SK-N-SH (cell line): ENCODE measurements around the gene PLEKHA8. TPM values are rescaled to one million over a fixed set of nuclear protein-coding genes. Genes with fewer than 3 reads are reported as not detected.

ENCODE experiments used
- CTCF ChIA-PET: fragments of 300-600, 350-600 bp; formaldehyde crosslinking; extraction: SDS; loops from one replicate; lab custom pipeline; 2021; lab: Yijun Ruan, JAX
- POLR2A ChIA-PET: fragments of 350-600 bp; sonication (Branson Sonifier 250); formaldehyde crosslinking; extraction: SDS; loops from one replicate; lab custom pipeline; 2020; ENCODE audit warnings: antibody characterized with exemption, inconsistent platforms; lab: Yijun Ruan, JAX
- DNase-seq: peaks from one replicate; pipeline ENCODE4 v3.0.0; 2012
- H2AFZ ChIP-seq: fragments of 200-600 bp; sonication (generic); 2 replicates; pipeline ENCODE4 v1.8.1; 2016; ENCODE audit warnings: antibody characterized with exemption, mild to moderate bottlenecking, low read depth
- H3F3A ChIP-seq: fragments of 200-600 bp; sonication (generic); replicated peaks from 2 replicates; pipeline ENCODE3; 2016; ENCODE audit warnings: antibody characterized with exemption, mild to moderate bottlenecking; ENCODE audit not compliant: insufficient read depth
- H3K27ac ChIP-seq, 2 experiments: fragments of 200-500 bp in 1 of 2; fragments of 200-600 bp in 1 of 2; sonication (Bioruptor generic) in 1 of 2; sonication (generic), shearing (Covaris generic) in 1 of 2; 2 replicates each; pipeline versions ENCODE4 v1.5.1 to v1.6.1; 2014 to 2016; ENCODE audit warnings: low read depth in 2 of 2, inconsistent platforms in 1 of 2, low read length in 1 of 2, mild to moderate bottlenecking in 1 of 2, mixed read lengths in 1 of 2
- H3K27me3 ChIP-seq: fragments of 200-600 bp; sonication (generic), shearing (Covaris generic); 2 replicates; pipeline ENCODE4 v1.6.1; 2016; ENCODE audit warnings: mixed run types; ENCODE audit not compliant: insufficient read depth
- H3K36me3 ChIP-seq, 2 experiments: fragments of 200-500 bp in 1 of 2; fragments of 200-600 bp in 1 of 2; sonication (Bioruptor generic) in 1 of 2; sonication (generic) in 1 of 2; replicated peaks in 1 of 2; 2 replicates each; pipeline versions ENCODE3 to v1.5.1; 2014 to 2016; ENCODE audit warnings: low read length in 1 of 2, mild to moderate bottlenecking in 1 of 2; ENCODE audit not compliant: insufficient read depth in 2 of 2, control insufficient read depth in 1 of 2
- H3K4me1 ChIP-seq, 2 experiments: fragments of 200-500 bp in 1 of 2; fragments of 200-600 bp in 1 of 2; sonication (Bioruptor generic) in 1 of 2; sonication (generic), shearing (Covaris generic) in 1 of 2; 2 replicates each; pipeline versions ENCODE4 v1.5.1 to v1.6.1; 2014 to 2016; ENCODE audit warnings: low read depth in 1 of 2, low read length in 1 of 2, mixed run types in 1 of 2; ENCODE audit not compliant: insufficient read depth in 2 of 2, control insufficient read depth in 1 of 2
- H3K4me2 ChIP-seq: fragments of 200-600 bp; sonication (generic), shearing (Covaris generic); 2 replicates; pipeline ENCODE4 v1.6.1; 2017; ENCODE audit warnings: mixed run types
- H3K4me3 ChIP-seq, 2 experiments: fragments of 200-500 bp in 1 of 2; fragments of 200-600 bp in 1 of 2; sonication (Bioruptor generic) in 1 of 2; sonication (generic), shearing (Covaris generic) in 1 of 2; 2 replicates each; pipeline versions ENCODE4 v1.5.1 to v1.8.1; 2014 to 2016; ENCODE audit warnings: low read depth in 2 of 2, inconsistent platforms in 1 of 2, low read length in 1 of 2, mild to moderate bottlenecking in 1 of 2, mixed read lengths in 1 of 2, moderate library complexity in 1 of 2
- H3K79me2 ChIP-seq: fragments of 200-600 bp; sonication (generic); 2 replicates; pipeline ENCODE4 v1.8.1; 2017; ENCODE audit warnings: mild to moderate bottlenecking; ENCODE audit not compliant: insufficient read depth
- H3K9ac ChIP-seq: fragments of 200-600 bp; sonication (generic); 2 replicates; pipeline ENCODE4 v1.6.1; 2017; ENCODE audit warnings: mixed run types
- H3K9me2 ChIP-seq: fragments of 200-600 bp; sonication (generic); 2 replicates; pipeline ENCODE4 v1.6.1; 2017; ENCODE audit warnings: mixed run types
- H3K9me3 ChIP-seq: fragments of 200-600 bp; sonication (generic); 2 replicates; pipeline ENCODE4 v1.6.1; 2017; ENCODE audit warnings: mixed run types, mild to moderate bottlenecking, moderate library complexity
- H4K20me1 ChIP-seq: fragments of 200-600 bp; sonication (generic); 2 replicates; pipeline ENCODE4 v1.6.1; 2017; ENCODE audit warnings: mild to moderate bottlenecking, mixed run types; ENCODE audit not compliant: insufficient read depth
- EZH2phosphoT487 ChIP-seq: fragments of 200-600 bp; sonication (generic); IDR thresholded peaks from 2 replicates; pipeline ENCODE4 v1.6.1; 2017; ENCODE audit warnings: low read depth, mixed run types, mild to moderate bottlenecking, antibody characterized with exemption, moderate library complexity, borderline replicate concordance
- JUND ChIP-seq: IDR thresholded peaks from 2 replicates; pipeline ENCODE4 v1.4.0; 2012
- MEF2A ChIP-seq: IDR thresholded peaks from 2 replicates; pipeline ENCODE4 v1.4.0; 2012; ENCODE audit warnings: low read depth, borderline replicate concordance
- NFIC ChIP-seq: IDR thresholded peaks from 2 replicates; pipeline ENCODE4 v1.4.0; 2012; ENCODE audit warnings: borderline replicate concordance
- POLR2AphosphoS5 ChIP-seq: IDR thresholded peaks from 2 replicates; pipeline ENCODE4 v1.6.1; 2012; ENCODE audit warnings: low read depth, low read length
- RAD21 ChIP-seq: IDR thresholded peaks from 2 replicates; pipeline ENCODE4 v1.6.1; 2012; ENCODE audit warnings: mild to moderate bottlenecking, low read length
- RCOR1 ChIP-seq: fragments of 150-350 bp; IDR thresholded peaks from 2 replicates; pipeline ENCODE4 v1.6.1; 2017; ENCODE audit warnings: antibody characterized with exemption, low read length
- SIN3A ChIP-seq: IDR thresholded peaks from 2 replicates; pipeline ENCODE4 v1.6.1; 2012; ENCODE audit warnings: low read depth, mild to moderate bottlenecking, low read length, moderate library complexity, borderline replicate concordance
- TAF1 ChIP-seq: IDR thresholded peaks from 2 replicates; pipeline ENCODE4 v1.6.1; 2012; ENCODE audit warnings: low read depth, mild to moderate bottlenecking, low read length, moderate library complexity, borderline replicate concordance
- TEAD4 ChIP-seq: IDR thresholded peaks from 2 replicates; pipeline ENCODE4 v1.4.0; 2012; ENCODE audit warnings: mild to moderate bottlenecking, borderline replicate concordance; ENCODE audit not compliant: insufficient read depth
- WGBS: methylation state at CpG from one replicate; pipeline ENCODE4 v1.1.6; 2017; ENCODE audit warnings: low lambda C conversion rate; 5-methylcytosine and 5-hydroxymethylcytosine counted together
- polyA plus RNA-seq, 3 experiments: library from polyadenylated mRNA; depleted of rRNA; stranded (reverse); fragments of >200 nt; gene quantifications; 2 replicates each; pipeline ENCODE4 v1.2.3, GENCODE V29; 2012
- TF ChIP-seq, protein P1 (sequence below): fragments of 200-600 bp; sonication (generic); IDR thresholded peaks from 2 replicates; pipeline ENCODE4 v1.6.1; 2017; ENCODE audit warnings: antibody characterized with exemption, mild to moderate bottlenecking, moderate library complexity
- TF ChIP-seq, protein P2 (sequence below): IDR thresholded peaks from 2 replicates; pipeline ENCODE4 v1.4.0; 2012; ENCODE audit warnings: low read depth, borderline replicate concordance

The PLEKHA8 gene
- polyA plus RNA-seq, 1 of the 3 experiments (the other 2 are of a cell fraction) = 4.9 TPM

DNA sequence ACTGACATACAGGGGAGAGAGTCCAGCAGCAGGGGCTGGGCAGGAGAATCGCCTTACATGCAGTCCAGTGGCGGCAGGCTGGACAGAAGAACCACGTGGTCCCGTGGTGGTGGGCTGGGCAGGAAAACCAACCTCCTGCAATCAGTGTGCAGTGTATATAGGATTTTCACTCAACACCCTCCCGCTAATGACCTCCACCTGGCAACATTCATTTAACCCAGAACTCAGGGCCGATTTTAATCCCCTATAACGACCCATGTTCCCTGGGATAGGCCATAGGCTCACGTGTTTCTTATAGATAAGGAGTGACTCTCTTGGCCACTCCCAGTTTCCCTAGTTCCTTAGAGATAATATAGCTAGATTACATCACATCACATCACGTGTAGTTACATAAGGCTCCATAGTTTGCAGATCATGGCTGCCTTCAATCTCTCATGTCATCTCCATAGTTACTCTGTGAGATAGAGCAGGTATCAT is 125.9 kb downstream of the PLEKHA8 start:
- no peaks in the 10 kb centered on the region for H3F3A ChIP-seq
- no peak overlapping the region for H3K9ac ChIP-seq
- H2AFZ ChIP-seq = no peak overlapping the region
- WGBS = 93% methylated on average over 9 of the region's 9 CpGs
- TF ChIP-seq RCOR1 (no peak), TEAD4 (no peak), NFIC (no peak), POLR2AphosphoS5 (no peak), SIN3A (no peak), RAD21 (no peak), TAF1 (no peak), JUND (no peak), MEF2A (no peak), EZH2phosphoT487 (no peak)
- TF ChIP-seq, protein P1, sequence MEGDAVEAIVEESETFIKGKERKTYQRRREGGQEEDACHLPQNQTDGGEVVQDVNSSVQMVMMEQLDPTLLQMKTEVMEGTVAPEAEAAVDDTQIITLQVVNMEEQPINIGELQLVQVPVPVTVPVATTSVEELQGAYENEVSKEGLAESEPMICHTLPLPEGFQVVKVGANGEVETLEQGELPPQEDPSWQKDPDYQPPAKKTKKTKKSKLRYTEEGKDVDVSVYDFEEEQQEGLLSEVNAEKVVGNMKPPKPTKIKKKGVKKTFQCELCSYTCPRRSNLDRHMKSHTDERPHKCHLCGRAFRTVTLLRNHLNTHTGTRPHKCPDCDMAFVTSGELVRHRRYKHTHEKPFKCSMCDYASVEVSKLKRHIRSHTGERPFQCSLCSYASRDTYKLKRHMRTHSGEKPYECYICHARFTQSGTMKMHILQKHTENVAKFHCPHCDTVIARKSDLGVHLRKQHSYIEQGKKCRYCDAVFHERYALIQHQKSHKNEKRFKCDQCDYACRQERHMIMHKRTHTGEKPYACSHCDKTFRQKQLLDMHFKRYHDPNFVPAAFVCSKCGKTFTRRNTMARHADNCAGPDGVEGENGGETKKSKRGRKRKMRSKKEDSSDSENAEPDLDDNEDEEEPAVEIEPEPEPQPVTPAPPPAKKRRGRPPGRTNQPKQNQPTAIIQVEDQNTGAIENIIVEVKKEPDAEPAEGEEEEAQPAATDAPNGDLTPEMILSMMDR = no peak
- CTCF ChIA-PET = interaction anchor here (1.3 to 2.1 kb wide), 5 partner anchors 12 to 410 kb away, joined by 3 to 8 read pairs (median 6); no protein-coding TSS in a partner anchor
- H3K4me2 ChIP-seq = no peak overlapping the region
- H3K4me3 ChIP-seq = no peak overlapping the region
- no peaks in the 10 kb centered on the region for H4K20me1 ChIP-seq
- peaks cover 8% of the 10 kb centered on the region; the same call in 1 of the 2 replicates for H3K79me2 ChIP-seq
- H3K27ac ChIP-seq = no peak overlapping the region
- H3K9me2 ChIP-seq = no peaks in the 10 kb centered on the region
- peaks cover 21 to 25% of the 10 kb centered on the region in 2 experiments for H3K36me3 ChIP-seq
- DNase-seq = no peak
- H3K27me3 ChIP-seq = no peaks in the 10 kb centered on the region
- H3K4me1 ChIP-seq = no peaks in the 10 kb centered on the region
- POLR2A ChIA-PET = interaction anchor here (0.7 kb wide), 1 partner anchor 20 kb away, joined by 3 read pairs; no protein-coding TSS in a partner anchor
- no peaks in the 10 kb centered on the region for H3K9me3 ChIP-seq

DNA sequence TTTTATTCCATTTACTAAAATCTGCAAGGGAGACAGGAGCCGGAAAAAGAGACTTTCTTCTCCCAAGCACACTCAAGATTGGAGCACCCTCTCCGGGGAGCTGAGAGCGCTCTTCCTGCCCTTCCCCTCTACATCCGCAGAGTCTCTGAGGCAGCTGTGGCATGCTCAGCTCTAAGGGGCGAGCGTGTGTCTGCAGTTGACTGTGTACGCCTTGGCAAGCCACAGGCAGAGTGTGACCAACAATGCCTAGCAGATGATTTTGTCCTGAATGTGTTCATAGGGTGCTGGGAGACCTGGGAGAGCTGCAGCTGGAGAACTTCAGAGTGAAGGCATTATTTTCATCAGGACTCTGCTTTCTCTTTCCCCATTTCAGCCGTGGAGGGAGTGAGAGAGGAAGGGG is 127.3 kb downstream of the PLEKHA8 start:
- H2AFZ ChIP-seq = no peak overlapping the region
- no peaks in the 10 kb centered on the region for H3K9me2 ChIP-seq
- peaks cover 0 to 3% of the 10 kb centered on the region in 2 experiments; a peak in 1 of 4 replicates for H3K4me1 ChIP-seq
- H3K27me3 ChIP-seq = no peaks in the 10 kb centered on the region
- H3K36me3 ChIP-seq = peaks cover 19 to 21% of the 10 kb centered on the region in 2 experiments
- H3K79me2 ChIP-seq = peaks cover 4% of the 10 kb centered on the region; the same call in 1 of the 2 replicates
- H4K20me1 ChIP-seq = no peaks in the 10 kb centered on the region
- DNase-seq = no peak
- no peak overlapping the region for H3K27ac ChIP-seq
- no peaks in the 10 kb centered on the region for H3F3A ChIP-seq
- H3K9ac ChIP-seq = no peak overlapping the region
- H3K4me2 ChIP-seq = no peak overlapping the region
- CTCF ChIA-PET = interaction anchor here (1.3 to 2.1 kb wide), 6 partner anchors 9 to 409 kb away, joined by 3 to 8 read pairs (median 6); no protein-coding TSS in a partner anchor
- no peak for TF ChIP-seq SIN3A
- TF ChIP-seq POLR2AphosphoS5 = no peak
- TF ChIP-seq, protein P2, sequence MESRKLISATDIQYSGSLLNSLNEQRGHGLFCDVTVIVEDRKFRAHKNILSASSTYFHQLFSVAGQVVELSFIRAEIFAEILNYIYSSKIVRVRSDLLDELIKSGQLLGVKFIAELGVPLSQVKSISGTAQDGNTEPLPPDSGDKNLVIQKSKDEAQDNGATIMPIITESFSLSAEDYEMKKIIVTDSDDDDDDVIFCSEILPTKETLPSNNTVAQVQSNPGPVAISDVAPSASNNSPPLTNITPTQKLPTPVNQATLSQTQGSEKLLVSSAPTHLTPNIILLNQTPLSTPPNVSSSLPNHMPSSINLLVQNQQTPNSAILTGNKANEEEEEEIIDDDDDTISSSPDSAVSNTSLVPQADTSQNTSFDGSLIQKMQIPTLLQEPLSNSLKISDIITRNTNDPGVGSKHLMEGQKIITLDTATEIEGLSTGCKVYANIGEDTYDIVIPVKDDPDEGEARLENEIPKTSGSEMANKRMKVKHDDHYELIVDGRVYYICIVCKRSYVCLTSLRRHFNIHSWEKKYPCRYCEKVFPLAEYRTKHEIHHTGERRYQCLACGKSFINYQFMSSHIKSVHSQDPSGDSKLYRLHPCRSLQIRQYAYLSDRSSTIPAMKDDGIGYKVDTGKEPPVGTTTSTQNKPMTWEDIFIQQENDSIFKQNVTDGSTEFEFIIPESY = no peak
- TF ChIP-seq, all 33 proteins: peak for 0
- POLR2A ChIA-PET = no interaction called here
- Histone ChIP-seq H3K4me3 (no peak overlapping the region), H3K9me3 (no peaks in the 10 kb centered on the region)
- 95% methylated on average over 8 of the region's 8 CpGs for WGBS
